K562 (cell line): Measurements from ENCODE around the gene ZNF562. TPM values are rescaled to one million over a fixed set of nuclear protein-coding genes. Genes with fewer than 3 reads are reported as not detected.

Experiments used
- ATF7 ChIP-seq: fragments of 450-650 bp; IDR thresholded peaks from 2 replicates; pipeline ENCODE4 v1.7.1; 2014; ENCODE audit warnings: mild to moderate bottlenecking, moderate library complexity
- BRD4 ChIP-seq: fragments of 200-600 bp; sonication (generic); IDR thresholded peaks from 2 replicates; pipeline ENCODE4 v1.6.1; 2017; ENCODE audit warnings: inconsistent platforms
- CBFB ChIP-seq: sonication (generic); formaldehyde crosslinking; IDR thresholded peaks from 2 replicates; pipeline ENCODE4 v1.4.0; 2020; ENCODE audit warnings: mild to moderate bottlenecking, missing genetic modification reagents
- CBX5 ChIP-seq: IDR thresholded peaks from 2 replicates; pipeline ENCODE4 v1.6.1; 2014; ENCODE audit warnings: low read depth, borderline replicate concordance
- E2F6 ChIP-seq, 2 experiments: IDR thresholded peaks; 2 replicates each; pipeline ENCODE4 v1.6.1; 2011; ENCODE audit warnings: borderline replicate concordance in 1 of 2, control low read depth in 1 of 2, low read depth in 1 of 2, low read length in 1 of 2, mild to moderate bottlenecking in 1 of 2, mixed read lengths in 1 of 2, moderate library complexity in 1 of 2; ENCODE audit not compliant: insufficient read depth in 1 of 2, insufficient read length in 1 of 2, poor library complexity in 1 of 2, severe bottlenecking in 1 of 2; ENCODE audit errors: extremely low read depth in 1 of 2
- FOXA3 ChIP-seq, 2 experiments: fragments of 450-650 bp in 1 of 2; sonication (generic) in 1 of 2; formaldehyde crosslinking; IDR thresholded peaks in 1 of 2; conservative IDR thresholded peaks in 1 of 2; 2 replicates each; pipeline versions ENCODE4 v1.4.0 to v1.8.0; 2020 to 2022; ENCODE audit warnings: mild to moderate bottlenecking in 2 of 2, missing genetic modification reagents in 1 of 2
- FOXP4 ChIP-seq: sonication (generic); formaldehyde crosslinking; IDR thresholded peaks from 2 replicates; pipeline ENCODE4 v1.8.0; 2022; ENCODE audit warnings: mild to moderate bottlenecking, missing genetic modification reagents, borderline replicate concordance
- GTF2A2 ChIP-seq: IDR thresholded peaks from 2 replicates; pipeline ENCODE4 v1.6.1; 2016; ENCODE audit warnings: mild to moderate bottlenecking, missing genetic modification characterization, missing compliant biosample characterization
- HCFC1 ChIP-seq: IDR thresholded peaks from 2 replicates; pipeline ENCODE4 v1.6.1; 2012; ENCODE audit warnings: low read depth, low read length, improper control_type of control experiment
- HDAC3 ChIP-seq: fragments of 450-650 bp; IDR thresholded peaks from 2 replicates; pipeline ENCODE4 v1.6.1; 2018; ENCODE audit warnings: borderline replicate concordance, mild to moderate bottlenecking, moderate library complexity; ENCODE audit not compliant: partially characterized antibody
- HDAC6 ChIP-seq: IDR thresholded peaks from 2 replicates; pipeline ENCODE4 v1.6.1; 2012; ENCODE audit warnings: low read depth, mild to moderate bottlenecking, control low read depth, inconsistent platforms, low read length, moderate library complexity
- LEF1 ChIP-seq: fragments of 450-650 bp; IDR thresholded peaks from 2 replicates; pipeline ENCODE4 v1.6.1; 2016; ENCODE audit warnings: mild to moderate bottlenecking
- NBN ChIP-seq: fragments of 450-650 bp; IDR thresholded peaks from 2 replicates; pipeline ENCODE4 v1.6.1; 2016; ENCODE audit warnings: low read depth, mild to moderate bottlenecking
- POLR2G ChIP-seq: fragments of 200-400 bp; formaldehyde crosslinking; IDR thresholded peaks from 2 replicates; pipeline ENCODE4 v1.6.1; 2017; ENCODE audit warnings: low read depth, mild to moderate bottlenecking, antibody characterized with exemption, low read length, moderate library complexity
- RAD51 ChIP-seq: fragments of 450-650 bp; IDR thresholded peaks from 2 replicates; pipeline ENCODE4 v1.7.1; 2016; ENCODE audit warnings: low read depth, mild to moderate bottlenecking, borderline replicate concordance
- RBBP5 ChIP-seq: fragments of 200-600 bp; sonication (generic); IDR thresholded peaks from 2 replicates; pipeline ENCODE4 v1.6.1; 2012; ENCODE audit warnings: borderline replicate concordance, mild to moderate bottlenecking, low read length, control low read depth, inconsistent platforms; ENCODE audit not compliant: insufficient read depth, poor library complexity, severe bottlenecking
- TEAD4 ChIP-seq, 2 experiments: sonication (generic) in 1 of 2; formaldehyde crosslinking in 1 of 2; IDR thresholded peaks; 2 replicates each; pipeline versions ENCODE4 v1.6.1 to v1.8.0; 2012 to 2022; ENCODE audit warnings: borderline replicate concordance in 1 of 2, inconsistent platforms in 1 of 2, low read length in 1 of 2, mild to moderate bottlenecking in 1 of 2, missing genetic modification reagents in 1 of 2
- TFAP4 ChIP-seq: sonication (generic); formaldehyde crosslinking; IDR thresholded peaks from 2 replicates; pipeline ENCODE4 v1.8.0; 2022; ENCODE audit warnings: missing genetic modification reagents, mild to moderate bottlenecking, moderate library complexity, borderline replicate concordance
- VEZF1 ChIP-seq: fragments of 200-800 bp; sonication (Bioruptor generic); IDR thresholded peaks from 2 replicates; pipeline ENCODE4 v1.6.1; 2017; ENCODE audit warnings: missing genetic modification characterization, missing compliant biosample characterization
- polyA plus RNA-seq, 8 experiments: library from polyadenylated mRNA; depleted of rRNA in 4 of 8; stranded (reverse) in 5 of 8; unstranded in 3 of 8; fragments of >200 nt; fragmentation: Nextera tagmentation in 2 of 8; fragmentation: Illumina TruSeq in 1 of 8; extraction: Ambion mirVana in 2 of 8; extraction: Trizol in 1 of 8; gene quantifications; 2 replicates each; pipeline versions ENCODE4 v1.2.1 to v1.2.3, GENCODE V29; 2011 to 2014; ENCODE audit warnings: inconsistent platforms in 1 of 8, missing spikeins in 1 of 8
- total RNA-seq, 7 experiments: library from RNA; depleted of rRNA in 6 of 7; stranded (reverse); fragments of >200 nt in 6 of 7; fragmentation: Illumina TruSeq in 2 of 7; extraction: Trizol in 2 of 7; gene quantifications; 2 replicates each; pipeline versions ENCODE4 v1.2.1 to v1.2.3, GENCODE V29; 2011 to 2021; ENCODE audit warnings: low replicate concordance in 1 of 7

The ZNF562 gene
- total and polyA plus RNA-seq, 9 of the 15 experiments (the other 6 are each of a cell fraction or from before 2014, with no cell fraction given) = 11.8 to 46.9 (median 20.8) TPM

GRCh38 chr19:9621156-9622037, 53.5 kb downstream of the ZNF562 start, which contains the start of gene ZNF561 (continued):
- TF ChIP-seq E2F6 (IDR thresholded peaks at IDR 0.05; ENCODE audit: borderline replicate concordance in 1 of 2, extremely low read depth in 1 of 2, insufficient read depth in 1 of 2, insufficient read length in 1 of 2, low read depth in 1 of 2, low read length in 1 of 2, poor library complexity in 1 of 2, severe bottlenecking in 1 of 2) (peak in 1 of 2 experiments; percentile 54), ATF7 (peak; percentile 98), RAD51 (0 out of 2 replicates have a peak, but pooled peaks have one; percentile 23), TFAP4 (peak; percentile 81; the same call in 1 of the 2 replicates), POLR2G (peak; percentile 92), HCFC1 (peak; percentile 77), GTF2A2 (tag) (0 out of 2 replicates have a peak, but pooled peaks have one; percentile 63), TEAD4 (IDR thresholded peaks at IDR 0.05; ENCODE audit: low read length) (peak; percentile 14), TEAD4 (CRISPR knock-in tag; IDR thresholded peaks at IDR 0.05; ENCODE audit: borderline replicate concordance) (no peak), RBBP5 (peak; percentile 68), BRD4 (peak; percentile 91), HDAC6 (no peak), NBN (peak; percentile 98), VEZF1 (CRISPR knock-in tag) (peak; percentile 69), FOXP4 (CRISPR knock-in tag) (0 out of 2 replicates have a peak, but pooled peaks have one; percentile 70), FOXA3 (CRISPR knock-in tag; conservative IDR thresholded peaks at IDR 0.05 in 1 of 2, IDR thresholded peaks at IDR 0.05 in 1 of 2) (no peak), LEF1 (peak; percentile 77), CBFB (CRISPR knock-in tag) (peak; percentile 86; the same call in 1 of the 2 replicates), CBX5 (peak; percentile 75; the same call in 1 of the 2 replicates), HDAC3 (peak; percentile 75)
